Fibroblast of villous mesenchyme (primary cell): ENCODE results near the gene SP110. TPM values are rescaled to one million over a fixed set of nuclear protein-coding genes. Genes with fewer than 3 reads are reported as not detected.

Experiments
- DNase-seq: peaks from one replicate; pipeline ENCODE4 v3.0.0-alpha.2; 2010; ENCODE audit warnings: low read depth
- H3K4me3 ChIP-seq: 2 replicates; pipeline ENCODE4 v1.5.1; 2011; ENCODE audit warnings: low read depth, mild to moderate bottlenecking, low read length
- total RNA-seq: library from RNA; depleted of rRNA; stranded (reverse); fragments of >200 nt; gene quantifications from 2 replicates; pipeline ENCODE4 v1.2.3, GENCODE V29; 2012
- TF ChIP-seq, protein P1 (sequence below): IDR thresholded peaks from 2 replicates; pipeline ENCODE4 v1.5.1; 2012; ENCODE audit warnings: low read depth, mild to moderate bottlenecking, low read length; ENCODE audit not compliant: insufficient read depth

SP110 gene
- total RNA-seq, 1 donor: 10.4 TPM

GRCh38 chr2:230202430-230203109, 17.2 kb downstream of the SP110 start:
- DNase-seq: no peak
- H3K4me3 ChIP-seq: no peak overlapping the region
- TF ChIP-seq, protein P1, sequence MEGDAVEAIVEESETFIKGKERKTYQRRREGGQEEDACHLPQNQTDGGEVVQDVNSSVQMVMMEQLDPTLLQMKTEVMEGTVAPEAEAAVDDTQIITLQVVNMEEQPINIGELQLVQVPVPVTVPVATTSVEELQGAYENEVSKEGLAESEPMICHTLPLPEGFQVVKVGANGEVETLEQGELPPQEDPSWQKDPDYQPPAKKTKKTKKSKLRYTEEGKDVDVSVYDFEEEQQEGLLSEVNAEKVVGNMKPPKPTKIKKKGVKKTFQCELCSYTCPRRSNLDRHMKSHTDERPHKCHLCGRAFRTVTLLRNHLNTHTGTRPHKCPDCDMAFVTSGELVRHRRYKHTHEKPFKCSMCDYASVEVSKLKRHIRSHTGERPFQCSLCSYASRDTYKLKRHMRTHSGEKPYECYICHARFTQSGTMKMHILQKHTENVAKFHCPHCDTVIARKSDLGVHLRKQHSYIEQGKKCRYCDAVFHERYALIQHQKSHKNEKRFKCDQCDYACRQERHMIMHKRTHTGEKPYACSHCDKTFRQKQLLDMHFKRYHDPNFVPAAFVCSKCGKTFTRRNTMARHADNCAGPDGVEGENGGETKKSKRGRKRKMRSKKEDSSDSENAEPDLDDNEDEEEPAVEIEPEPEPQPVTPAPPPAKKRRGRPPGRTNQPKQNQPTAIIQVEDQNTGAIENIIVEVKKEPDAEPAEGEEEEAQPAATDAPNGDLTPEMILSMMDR: no peak

DNA sequence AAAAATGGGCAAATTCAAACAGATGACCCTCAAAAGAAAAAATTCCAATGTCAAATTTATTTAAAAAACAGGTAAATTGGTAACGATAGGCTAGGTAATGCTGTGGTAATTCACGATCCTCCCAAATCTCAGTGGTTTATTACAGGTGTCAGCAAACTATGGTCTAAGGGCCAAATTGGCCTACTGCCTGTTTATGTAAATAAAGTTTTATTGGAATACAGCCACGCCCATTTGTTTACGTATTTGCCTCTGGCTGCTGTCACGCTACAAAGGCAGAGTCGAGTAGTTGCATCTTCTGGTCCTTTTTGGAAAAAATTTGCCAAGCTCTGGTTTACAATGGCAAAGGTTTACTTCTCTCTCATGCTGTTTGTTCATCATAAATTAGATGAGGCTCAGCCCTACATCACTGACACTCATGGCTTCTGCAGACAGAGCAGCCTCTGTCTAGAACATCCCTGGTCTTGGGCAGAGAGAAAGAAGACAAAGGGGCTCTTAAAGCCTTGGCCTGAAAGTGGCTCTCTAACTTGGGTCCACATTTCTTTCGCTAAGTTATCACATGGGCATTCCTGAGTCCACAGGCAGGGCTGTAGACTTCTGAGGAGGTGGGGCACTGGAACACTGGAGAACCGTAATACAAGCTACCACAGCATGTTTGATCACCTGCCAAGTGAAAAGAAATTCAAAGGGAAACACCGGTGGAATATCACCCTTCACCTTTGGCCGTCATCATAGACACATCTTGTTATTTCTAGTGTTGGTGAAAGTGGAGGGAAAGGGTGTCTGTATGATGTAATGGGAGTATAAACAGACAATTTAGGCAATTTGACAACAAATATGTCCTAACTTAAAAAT, 34.8 kb downstream of the SP110 start:
- no peak for DNase-seq
- no peak overlapping the region for H3K4me3 ChIP-seq
- TF ChIP-seq, protein P1: no peak

DNA sequence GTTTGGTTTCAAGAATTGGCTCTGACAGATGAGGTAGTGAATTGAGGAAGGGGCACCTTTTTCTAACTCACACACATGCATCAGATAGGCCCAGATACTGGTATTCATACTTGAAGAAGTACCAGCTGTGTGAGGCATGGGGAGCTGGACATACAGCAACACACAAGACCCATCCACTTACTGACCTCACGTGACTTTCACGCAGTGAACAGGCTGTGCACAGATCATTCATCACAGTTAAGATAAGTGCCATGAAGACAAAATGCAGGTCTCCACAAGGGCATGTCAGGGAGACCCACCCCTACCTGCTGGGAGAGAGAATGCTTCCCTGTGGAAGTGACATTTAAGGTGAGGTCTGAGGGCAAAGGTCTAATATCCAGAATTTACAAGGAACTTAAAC, 38.6 kb downstream of the SP110 start:
- H3K4me3 ChIP-seq: no peak overlapping the region
- no peak for DNase-seq
- TF ChIP-seq, protein P1: no peak

DNA sequence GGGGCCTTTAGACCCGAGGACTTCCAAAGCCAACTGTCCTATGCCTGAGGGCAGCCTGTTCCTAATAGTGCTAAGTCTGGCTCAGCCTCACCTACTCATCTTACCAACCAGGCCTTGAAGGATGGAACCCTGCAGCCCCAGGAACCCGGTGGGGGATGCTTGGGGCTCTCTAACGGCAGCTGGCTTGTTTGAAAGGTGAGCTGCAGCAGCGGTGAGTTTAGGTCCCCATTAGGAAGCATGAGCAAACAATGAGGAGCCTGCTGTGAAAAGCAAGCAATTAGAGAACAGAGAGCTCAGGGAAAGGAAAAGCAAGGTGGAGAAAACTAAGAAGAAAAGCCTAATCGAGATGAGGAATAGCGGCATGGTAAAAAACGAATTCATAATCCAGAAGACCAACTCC, 39.9 kb downstream of the SP110 start:
- no peak overlapping the region for H3K4me3 ChIP-seq
- TF ChIP-seq, protein P1: no peak
- DNase-seq: no peak

GRCh38 chr2:230178546-230179485, 41.0 kb downstream of the SP110 start:
- H3K4me3 ChIP-seq: no peak overlapping the region
- no peak for DNase-seq
- TF ChIP-seq, protein P1: no peak

DNA sequence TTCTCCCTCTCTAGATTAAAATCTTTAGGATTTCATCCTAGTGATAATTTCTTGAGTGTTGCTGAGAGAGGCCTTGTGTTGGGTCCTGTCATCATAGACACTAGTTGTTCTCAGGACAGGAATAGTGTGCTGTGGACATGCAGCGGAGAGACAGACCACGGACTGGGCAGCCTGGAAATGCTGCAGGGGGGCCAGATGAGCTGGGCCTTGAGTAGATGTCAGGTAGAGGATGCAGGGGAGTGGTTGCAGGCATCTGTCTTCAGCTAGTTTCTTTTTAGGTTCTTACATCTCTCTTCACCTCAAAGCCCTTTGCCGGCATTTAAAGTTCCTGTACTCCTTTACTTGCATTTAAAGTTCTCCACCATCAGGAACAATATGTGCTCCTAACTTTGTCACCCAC, 42.8 kb downstream of the SP110 start:
- no peak overlapping the region for H3K4me3 ChIP-seq
- no peak for DNase-seq
- TF ChIP-seq, protein P1: no peak
